ENCODE data around the gene RTP4.

The RTP4 gene, protein sequence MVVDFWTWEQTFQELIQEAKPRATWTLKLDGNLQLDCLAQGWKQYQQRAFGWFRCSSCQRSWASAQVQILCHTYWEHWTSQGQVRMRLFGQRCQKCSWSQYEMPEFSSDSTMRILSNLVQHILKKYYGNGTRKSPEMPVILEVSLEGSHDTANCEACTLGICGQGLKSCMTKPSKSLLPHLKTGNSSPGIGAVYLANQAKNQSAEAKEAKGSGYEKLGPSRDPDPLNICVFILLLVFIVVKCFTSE

DNA sequence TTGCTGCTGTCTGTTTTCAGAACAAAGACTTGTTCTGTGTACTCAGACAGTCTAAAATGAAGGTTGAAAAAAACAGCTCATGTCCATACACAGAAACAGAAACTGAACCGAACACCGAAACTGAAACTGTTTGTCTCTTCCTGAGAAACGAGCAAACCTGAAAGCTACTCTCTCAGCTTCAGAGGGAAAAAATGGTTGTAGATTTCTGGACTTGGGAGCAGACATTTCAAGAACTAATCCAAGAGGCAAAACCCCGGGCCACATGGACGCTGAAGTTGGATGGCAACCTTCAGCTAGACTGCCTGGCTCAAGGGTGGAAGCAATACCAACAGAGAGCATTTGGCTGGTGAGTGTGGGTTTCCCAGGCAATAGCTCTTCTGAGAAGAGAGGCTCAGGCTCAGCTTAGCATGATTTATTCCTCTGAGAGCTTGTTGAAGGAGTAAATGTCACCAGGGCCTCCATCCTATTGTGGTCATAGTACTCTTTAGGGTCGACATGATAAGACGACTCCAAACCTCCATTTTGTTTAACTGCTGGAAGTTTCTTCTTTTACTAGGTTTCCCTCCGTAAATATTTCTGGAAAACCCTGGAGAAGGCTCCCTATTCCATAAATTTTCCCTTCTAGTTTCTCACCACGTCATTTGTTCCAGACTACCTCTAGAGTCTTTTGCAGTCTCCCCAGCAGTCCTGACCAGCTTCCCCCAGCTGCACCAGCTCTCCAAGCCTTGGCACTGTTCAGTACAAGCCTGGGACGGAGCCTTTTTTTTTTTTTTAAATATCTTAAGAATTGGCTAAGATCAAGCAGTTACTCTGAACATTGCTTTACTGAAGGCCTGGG lies at the start of gene RTP4:
TSS of gene RTP4 (plus strand) at position 135 of the 838 bp plus-strand sequence. CDS start at position 192, 57 bp downstream.
- peak; percentile 35 for DNase-seq (ENCODE audit: low read depth)
- TF ChIP-seq, protein P1, sequence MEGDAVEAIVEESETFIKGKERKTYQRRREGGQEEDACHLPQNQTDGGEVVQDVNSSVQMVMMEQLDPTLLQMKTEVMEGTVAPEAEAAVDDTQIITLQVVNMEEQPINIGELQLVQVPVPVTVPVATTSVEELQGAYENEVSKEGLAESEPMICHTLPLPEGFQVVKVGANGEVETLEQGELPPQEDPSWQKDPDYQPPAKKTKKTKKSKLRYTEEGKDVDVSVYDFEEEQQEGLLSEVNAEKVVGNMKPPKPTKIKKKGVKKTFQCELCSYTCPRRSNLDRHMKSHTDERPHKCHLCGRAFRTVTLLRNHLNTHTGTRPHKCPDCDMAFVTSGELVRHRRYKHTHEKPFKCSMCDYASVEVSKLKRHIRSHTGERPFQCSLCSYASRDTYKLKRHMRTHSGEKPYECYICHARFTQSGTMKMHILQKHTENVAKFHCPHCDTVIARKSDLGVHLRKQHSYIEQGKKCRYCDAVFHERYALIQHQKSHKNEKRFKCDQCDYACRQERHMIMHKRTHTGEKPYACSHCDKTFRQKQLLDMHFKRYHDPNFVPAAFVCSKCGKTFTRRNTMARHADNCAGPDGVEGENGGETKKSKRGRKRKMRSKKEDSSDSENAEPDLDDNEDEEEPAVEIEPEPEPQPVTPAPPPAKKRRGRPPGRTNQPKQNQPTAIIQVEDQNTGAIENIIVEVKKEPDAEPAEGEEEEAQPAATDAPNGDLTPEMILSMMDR (IDR thresholded peaks at IDR 0.05; ENCODE audit: low read length, missing control alignments) = no peak
- peak within 1 kb of the TSS; percentile 28 for H3K4me3 ChIP-seq (replicated peaks; ENCODE audit: low read depth, low read length)

DNA sequence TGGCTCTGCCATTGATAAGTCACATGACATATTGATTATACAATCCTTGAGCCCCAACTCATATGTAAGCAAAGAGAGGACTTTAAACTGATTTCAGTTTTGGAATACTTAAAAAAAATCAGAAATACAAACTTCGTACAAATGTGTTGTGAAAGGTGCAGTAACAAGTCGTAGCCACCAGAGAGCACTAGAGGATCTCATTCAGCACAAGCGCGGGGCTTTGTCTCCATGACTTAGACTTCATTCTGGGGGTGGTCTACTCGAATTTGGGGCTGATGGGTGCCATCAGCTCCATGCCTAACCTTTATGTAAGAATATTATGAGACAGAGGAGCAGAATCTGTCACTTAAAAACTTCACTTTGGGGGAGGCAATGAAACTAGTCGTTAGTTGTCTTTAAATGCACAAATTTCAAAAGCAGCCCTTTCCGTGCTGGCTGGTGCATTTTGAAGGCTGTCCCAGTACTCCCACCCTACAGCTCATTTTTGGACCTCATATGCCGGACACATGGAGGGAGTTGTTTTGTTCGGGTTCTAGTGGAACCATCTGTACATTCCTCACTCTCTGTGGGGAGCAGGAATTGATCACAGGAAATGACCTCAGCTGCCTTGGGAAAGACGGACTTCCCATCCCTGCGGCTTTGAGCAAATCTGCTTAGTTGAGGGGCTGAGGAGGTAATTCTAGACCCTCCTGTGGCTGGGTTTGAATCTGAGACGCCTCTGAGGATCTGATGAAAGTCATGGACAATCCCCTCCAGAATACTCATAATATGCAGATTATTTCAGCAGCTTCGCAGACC lies 49.2 kb upstream of the RTP4 start:
- DNase-seq (ENCODE audit: low read depth) = peak; percentile 82
- TF ChIP-seq, protein P1 (IDR thresholded peaks at IDR 0.05; ENCODE audit: low read length, missing control alignments) = peak; percentile 86
- peak overlapping the region; percentile 50 for H3K4me3 ChIP-seq (replicated peaks; ENCODE audit: low read depth, low read length)

DNA sequence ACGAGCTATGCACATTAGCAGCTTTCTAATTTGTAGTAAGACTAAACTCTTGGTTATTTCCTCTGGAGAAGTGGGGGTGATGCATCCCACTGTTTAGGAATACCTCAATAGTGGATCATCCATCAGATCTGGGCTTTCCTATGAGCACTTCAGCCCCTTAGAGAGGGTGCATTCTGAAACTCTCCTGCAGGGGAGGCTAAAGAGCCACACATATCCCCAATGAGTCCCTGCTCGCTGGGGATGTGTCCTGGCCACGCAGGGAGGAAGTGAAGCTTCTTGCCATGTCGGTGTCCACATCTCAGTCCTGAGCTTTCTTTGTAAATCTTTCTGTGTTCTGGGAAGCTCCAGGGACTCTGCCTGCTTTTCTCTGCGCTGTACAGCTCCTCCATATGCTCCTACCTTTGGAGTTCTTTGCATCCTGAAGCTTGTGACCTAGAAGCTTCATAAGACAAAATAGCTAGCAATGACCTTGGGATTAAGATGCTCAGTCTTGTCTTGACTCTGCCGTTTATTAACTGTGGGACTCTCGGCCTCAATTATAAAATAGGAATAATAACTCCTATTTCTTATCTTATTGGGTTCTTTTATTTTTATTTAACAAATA lies 48.4 kb upstream of the RTP4 start:
- no peak overlapping the region for H3K4me3 ChIP-seq (replicated peaks; ENCODE audit: low read depth, low read length)
- TF ChIP-seq, protein P1 (IDR thresholded peaks at IDR 0.05; ENCODE audit: low read length, missing control alignments) = peak; percentile 89
- DNase-seq (ENCODE audit: low read depth) = peak; percentile 73

DNA sequence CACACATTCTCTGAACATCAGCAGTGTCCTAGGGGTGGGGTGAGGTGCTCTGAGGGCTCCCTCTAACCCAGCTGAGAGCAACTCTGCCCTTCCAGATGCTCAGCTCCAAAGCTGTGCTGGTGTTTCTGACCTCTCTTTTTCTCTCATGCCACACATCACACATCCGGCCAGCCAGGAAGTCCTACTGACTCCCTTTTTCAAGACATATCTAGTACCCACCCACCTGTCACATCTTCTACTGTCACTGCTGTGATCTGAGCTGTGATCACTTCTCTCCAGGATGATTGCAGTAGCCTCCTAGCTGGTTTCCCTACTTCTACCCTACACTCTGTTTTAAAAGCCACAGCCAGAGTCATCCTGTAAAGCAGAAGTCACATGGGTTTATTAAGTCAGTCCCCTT lies 46.4 kb upstream of the RTP4 start:
- no peak for DNase-seq (ENCODE audit: low read depth)
- TF ChIP-seq, protein P1 (IDR thresholded peaks at IDR 0.05; ENCODE audit: low read length, missing control alignments) = no peak
- H3K4me3 ChIP-seq (replicated peaks; ENCODE audit: low read depth, low read length) = no peak overlapping the region

DNA sequence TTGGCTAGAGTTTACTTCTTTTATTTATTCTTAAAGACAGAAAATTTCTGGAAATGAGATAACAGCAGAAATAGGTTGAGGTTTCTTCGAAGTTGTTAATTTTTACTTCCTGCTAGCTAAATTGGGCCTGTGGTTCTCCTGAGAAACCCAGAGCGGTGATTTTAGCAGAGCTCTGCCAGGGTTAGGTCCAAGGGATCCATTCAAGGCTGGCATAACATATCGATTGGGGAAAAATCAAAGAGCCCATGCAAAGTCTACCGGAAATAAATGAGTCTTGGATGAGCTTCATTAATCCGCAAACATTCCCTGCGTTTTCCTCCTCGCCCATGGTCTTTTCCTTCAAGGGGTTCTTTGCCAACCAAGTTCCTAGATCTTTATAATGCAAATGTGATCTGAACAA lies 45.9 kb upstream of the RTP4 start:
- no peak for DNase-seq (ENCODE audit: low read depth)

DNA sequence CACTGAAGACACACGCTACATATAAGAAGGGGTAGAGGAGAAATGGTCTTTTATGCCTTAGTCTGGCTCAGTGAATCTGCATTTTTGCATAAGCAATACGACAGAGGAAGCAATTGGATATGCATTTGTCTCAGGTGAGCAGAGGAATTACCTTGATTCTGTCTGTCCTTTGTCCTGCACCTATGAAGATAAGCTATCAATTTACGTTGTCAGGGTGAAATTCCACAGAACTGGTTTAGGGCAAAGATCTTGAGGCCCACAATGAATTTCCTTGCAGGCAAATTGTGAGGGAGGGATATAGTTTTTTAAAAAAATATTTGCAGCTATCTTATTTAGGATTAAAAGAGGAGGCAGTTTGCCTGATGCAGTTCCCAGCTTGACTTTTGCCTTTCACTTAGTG lies 45.1 kb upstream of the RTP4 start:
- H3K4me3 ChIP-seq (replicated peaks; ENCODE audit: low read depth, low read length) = no peak overlapping the region
- TF ChIP-seq, protein P1 (IDR thresholded peaks at IDR 0.05; ENCODE audit: low read length, missing control alignments) = no peak
- no peak for DNase-seq (ENCODE audit: low read depth)

More for the DNA sequence above, 45.9 kb upstream of the RTP4 start:
- H3K4me3 ChIP-seq (replicated peaks; ENCODE audit: low read depth, low read length) = no peak overlapping the region
- TF ChIP-seq, protein P1 (IDR thresholded peaks at IDR 0.05; ENCODE audit: low read length, missing control alignments) = no peak

All from fibroblast of pulmonary artery (primary cell).